GM19099 (cell line): Measurements from ENCODE around the gene FGD4.
A peak's percentile ranks its signal among the peaks of the same experiment; 100 is the strongest.

Source experiments
- POLR2A ChIP-seq: IDR thresholded peaks from 3 replicates; pipeline ENCODE4 v1.6.1; 2011; ENCODE audit warnings: low read depth; ENCODE audit not compliant: insufficient read length; ENCODE audit errors: extremely low read depth

FGD4 gene

DNA sequence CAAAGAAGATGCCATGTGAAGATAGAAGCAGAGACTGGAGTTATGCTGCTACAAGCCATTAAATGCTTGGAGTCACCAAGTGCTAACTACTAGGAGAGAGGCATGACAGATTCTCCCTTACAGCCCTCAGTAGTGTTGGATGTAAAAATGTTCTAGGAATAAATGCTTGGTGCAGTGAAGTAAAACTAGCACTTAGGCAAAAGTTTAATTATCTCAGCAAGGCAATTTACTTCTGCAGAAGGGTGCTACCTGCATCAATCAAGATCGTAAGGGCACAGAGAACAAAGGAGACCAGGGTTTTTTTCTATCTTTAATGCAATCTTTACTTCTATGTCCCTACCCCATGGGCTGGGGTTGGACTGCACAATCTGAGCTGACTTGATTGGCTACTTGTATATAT, 270.2 kb downstream of the FGD4 start:
- TF ChIP-seq POLR2A, result no peak

DNA sequence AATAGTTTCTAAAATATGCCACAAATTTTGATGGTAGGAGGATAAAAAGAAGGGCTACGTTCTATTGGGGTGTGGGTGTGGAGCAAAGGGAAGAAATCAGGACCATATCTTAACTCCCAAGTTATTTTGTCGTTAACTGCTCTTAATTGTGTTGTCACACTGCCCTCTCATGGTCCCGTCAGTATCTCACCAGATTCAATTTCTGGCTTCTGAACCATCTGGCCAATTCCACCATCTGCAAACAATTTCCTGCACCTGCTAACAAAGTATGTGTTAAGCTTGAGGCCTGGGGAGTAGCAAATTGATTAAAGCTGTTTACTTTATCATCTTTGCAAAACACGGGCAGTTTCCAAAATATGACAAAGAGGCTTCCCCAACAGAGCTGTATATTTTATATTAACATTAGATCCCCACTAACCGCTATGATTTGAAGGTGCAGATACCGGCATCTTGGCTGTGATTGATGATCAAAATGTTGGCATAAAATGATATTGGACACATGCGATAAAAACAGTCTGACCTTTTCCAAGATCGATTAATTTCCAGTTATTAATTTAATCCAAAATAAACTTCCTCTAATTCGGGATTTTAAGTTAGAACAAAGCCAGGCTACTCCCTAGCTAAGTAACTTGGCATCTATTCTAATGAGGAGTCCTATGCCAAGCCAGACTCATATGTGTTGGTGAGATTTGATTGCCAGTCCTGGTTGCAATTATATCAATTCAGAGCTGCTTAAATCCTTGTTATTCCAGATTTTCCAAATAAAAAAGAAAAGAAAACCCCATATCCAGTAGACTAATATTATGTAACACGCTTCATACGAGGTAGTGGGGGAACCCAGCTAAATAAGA, 272.8 kb downstream of the FGD4 start:
- no peak for TF ChIP-seq POLR2A

DNA sequence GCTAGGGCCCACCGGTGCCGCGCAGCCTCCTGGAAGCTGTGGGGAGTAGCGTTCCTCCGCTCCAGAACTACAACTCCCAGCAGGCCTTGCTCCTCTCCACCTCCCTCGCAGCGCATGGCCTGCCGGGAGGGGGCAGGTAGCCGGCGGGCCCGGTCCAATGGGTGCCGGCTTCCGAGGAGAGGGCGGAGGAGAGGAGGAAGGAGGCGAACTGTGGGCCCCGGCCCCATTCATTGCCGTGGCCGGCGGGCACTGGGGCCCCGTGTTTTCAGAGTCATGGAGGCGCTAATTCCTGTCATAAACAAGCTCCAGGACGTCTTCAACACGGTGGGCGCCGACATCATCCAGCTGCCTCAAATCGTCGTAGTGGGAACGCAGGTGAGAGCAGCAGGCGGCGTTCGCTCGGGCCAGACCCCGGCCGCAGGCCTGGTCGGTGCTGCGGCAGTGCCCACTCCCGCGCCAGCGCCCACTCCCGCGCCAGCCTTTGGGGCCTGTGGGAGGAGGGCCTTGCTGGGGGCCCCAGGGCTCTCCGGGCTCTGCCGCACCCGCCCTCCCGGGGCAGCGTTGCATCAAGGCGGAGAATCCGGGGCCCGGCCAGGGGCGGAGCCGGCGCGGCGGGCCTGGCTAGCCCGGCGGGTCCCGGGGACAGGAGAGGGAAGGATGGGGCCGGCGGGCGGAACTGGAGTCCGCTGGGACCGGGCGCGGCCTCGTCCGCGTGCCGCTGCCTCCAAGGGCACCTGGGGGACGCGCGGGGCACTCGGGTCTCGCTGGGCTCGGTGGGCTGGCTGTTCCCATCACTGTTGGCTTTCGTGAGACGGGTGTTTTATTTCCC, 279.9 kb downstream of the FGD4 start, which contains the start of gene DNM1L:
Gene DNM1L (plus strand): TSS at position 211 of the 829 bp plus-strand sequence. CDS start 63 bp downstream, at position 274.
- peak; percentile 93 for TF ChIP-seq POLR2A

DNA sequence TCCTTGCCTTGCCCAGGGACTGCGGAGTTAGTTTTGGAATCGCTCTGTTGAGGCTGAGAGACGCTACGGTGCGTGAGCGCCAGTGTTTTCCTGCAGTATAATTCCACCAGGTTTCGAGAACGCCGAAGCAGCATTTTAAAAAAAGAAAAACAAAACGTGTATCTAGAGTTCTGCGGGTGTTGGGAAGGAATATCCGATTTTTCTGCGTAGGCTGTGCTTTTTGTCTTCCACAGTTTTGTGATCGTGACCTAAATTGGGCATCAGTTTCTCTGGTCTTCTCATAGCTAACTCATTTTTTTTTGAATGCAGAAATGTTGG, 280.5 kb downstream of the FGD4 start:
- TF ChIP-seq POLR2A, result no peak

DNA sequence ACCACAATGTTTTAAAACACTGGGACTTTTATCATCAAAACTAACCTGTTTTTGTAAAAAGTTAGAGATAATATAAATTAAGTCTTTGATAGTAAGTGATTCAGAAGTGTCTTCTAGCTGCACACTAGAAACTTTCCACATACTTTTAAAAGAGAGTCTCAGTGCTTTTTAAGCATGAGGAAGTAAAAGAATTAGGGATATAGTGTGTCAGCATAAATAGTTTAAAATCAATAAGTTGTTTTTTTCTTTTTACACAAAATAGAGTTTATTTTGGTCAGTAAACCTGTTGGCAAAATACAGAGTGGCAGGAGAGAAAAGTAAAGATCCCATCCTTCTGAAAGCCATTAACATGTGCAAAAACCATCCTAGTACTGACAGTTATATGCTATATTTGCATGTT, 281.4 kb downstream of the FGD4 start:
- no peak for TF ChIP-seq POLR2A

DNA sequence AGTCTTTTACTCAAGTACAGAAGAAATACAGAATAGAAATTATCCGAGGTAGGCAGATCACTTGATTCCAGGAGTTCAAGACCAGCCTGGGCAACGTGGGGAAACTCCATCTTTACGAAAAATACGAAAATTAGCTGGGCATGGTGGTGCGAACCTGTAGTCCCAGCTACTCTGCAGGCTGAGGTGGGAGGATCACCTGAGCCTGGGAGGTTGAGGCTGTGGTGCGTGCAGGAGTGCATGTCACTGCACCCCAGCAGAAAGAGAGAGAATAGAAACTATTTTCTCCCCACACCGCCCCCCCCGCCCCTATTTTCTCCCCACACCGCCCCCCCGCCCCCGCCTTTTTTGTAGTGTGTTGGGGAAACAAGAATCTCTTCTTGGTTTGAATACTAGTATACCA, 281.9 kb downstream of the FGD4 start:
- no peak for TF ChIP-seq POLR2A

DNA sequence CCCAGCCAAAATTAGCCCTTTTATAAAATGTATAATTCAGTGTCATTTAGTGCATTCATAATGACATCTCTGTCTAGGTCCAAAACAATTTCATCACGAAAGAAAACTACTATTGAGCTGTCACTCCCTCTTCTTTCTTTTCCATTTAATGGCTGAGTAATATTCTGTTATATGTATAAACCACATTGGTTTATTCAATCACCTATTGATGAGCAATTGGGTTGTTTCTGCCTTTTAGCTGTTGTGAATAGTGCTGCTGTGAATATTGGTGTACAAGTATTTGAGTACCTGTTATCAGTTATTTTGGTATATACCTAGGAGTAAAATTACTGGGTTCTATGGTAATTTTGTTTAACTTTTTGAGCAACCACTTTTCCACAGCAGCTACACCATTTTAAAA, 287.0 kb downstream of the FGD4 start:
- TF ChIP-seq POLR2A, result no peak

DNA sequence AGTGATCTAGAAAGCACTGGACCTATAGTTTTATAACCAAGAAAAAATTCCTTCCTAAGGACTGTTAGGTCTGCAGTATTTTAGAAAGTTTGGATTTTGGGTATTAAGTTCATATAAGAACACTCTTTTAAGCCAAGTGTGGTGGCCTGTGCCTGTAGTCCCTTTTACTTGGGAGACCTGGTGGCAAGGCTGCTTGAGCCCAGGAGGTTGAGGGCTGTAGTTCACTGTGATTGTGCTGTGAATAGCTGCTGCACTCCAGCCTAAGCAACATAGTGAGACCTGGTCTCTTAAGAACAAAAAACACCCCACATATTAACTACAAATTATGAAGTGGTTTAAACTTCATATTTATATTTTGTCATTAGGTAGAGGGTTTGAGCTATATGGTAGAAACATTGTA, 289.4 kb downstream of the FGD4 start:
- TF ChIP-seq POLR2A, result no peak

DNA sequence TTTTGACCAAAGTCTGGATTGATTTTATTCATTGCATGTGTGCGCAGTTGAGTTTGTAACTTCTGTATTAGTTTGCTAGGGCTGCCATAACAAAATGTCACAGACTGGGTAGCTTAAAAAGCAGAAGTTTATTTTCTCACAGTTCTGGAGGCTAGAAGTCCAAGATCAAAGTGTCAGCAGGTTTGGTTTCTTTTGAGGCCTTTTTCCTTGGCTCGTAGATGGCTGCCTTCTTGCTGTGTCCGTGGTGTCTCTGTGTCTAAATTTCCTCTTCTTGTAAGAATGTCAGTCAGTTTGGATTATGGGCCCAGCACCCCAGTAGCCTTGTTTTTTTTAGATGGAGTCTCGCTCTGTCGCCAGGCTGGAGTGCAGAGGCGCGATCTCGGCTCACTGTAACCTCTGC, 291.6 kb downstream of the FGD4 start:
- TF ChIP-seq POLR2A, result no peak

DNA sequence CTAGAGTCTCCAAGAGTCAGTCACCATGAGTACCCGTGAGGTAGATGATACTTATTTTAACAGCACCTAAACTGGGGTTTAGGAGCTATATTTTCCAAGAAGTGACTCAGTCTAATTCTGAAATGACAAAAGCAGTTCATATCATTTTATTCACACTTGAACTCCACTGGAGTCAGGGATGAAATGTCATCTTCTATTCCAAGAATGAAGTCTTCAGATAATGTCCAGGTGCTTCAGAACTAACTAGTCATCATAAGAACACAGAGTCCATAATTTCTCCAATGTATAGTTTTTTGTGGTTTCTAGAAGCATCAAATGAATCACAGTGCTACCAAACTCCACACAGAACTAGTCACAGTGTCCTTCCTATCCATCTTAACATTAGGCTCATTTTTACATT, 293.0 kb downstream of the FGD4 start:
- no peak for TF ChIP-seq POLR2A

DNA sequence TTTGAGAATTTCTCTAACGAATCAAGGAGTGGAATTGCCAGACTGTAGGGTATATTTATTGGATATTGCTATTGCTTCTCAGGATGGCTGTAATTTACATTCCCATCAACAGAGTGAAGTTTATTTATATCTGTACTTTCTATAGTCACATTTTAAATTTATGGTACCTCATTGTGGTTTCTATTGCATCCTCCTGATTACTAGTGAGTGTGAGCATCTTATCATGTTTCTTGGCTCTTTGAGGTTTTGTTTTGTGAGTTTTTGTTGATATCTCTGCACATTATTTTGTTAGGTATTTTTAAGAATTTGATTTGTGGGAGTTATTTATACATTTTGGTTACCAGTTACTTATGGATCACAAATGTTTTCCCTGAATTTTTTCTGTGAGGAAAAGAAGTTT, 293.7 kb downstream of the FGD4 start:
- no peak for TF ChIP-seq POLR2A
